ENCODE results near the gene MEGF6.

MEGF6 gene

GRCh38 chr1:3490046-3490745 is 121.1 kb downstream of the MEGF6 start:
- Histone ChIP-seq H3K27ac (ENCODE audit: low read depth, low read length) (no peak overlapping the region), H3F3A (ENCODE audit: control insufficient read depth, insufficient read depth) (no peaks in the 10 kb centered on the region), H3K9me3 (ENCODE audit: control insufficient read depth, insufficient read depth, low read length) (peaks cover 5% of the 10 kb centered on the region; the same call in 1 of the 2 replicates), H3K4me1 (ENCODE audit: control insufficient read depth, low read length) (no peaks in the 10 kb centered on the region; the same call in 1 of the 2 replicates), H3K36me3 (ENCODE audit: control insufficient read depth, low read length) (no peaks in the 10 kb centered on the region), H4K20me1 (ENCODE audit: control insufficient read depth, insufficient read depth, low read depth, low read length) (no peaks in the 10 kb centered on the region), H3K27me3 (ENCODE audit: control insufficient read depth, low read length) (no peaks in the 10 kb centered on the region), H3K9me2 (replicated peaks; ENCODE audit: control insufficient read depth, low read length) (no peaks in the 10 kb centered on the region), H3K4me2 (ENCODE audit: low read length) (no peak overlapping the region), H3K4me3 (ENCODE audit: low read length) (no peak overlapping the region), H3K79me2 (ENCODE audit: control insufficient read depth, low read length) (no peaks in the 10 kb centered on the region)
- TF ChIP-seq EZH2phosphoT487 (IDR thresholded peaks at IDR 0.05; ENCODE audit: borderline replicate concordance, low read length) = no peak
- TF ChIP-seq, protein P1, sequence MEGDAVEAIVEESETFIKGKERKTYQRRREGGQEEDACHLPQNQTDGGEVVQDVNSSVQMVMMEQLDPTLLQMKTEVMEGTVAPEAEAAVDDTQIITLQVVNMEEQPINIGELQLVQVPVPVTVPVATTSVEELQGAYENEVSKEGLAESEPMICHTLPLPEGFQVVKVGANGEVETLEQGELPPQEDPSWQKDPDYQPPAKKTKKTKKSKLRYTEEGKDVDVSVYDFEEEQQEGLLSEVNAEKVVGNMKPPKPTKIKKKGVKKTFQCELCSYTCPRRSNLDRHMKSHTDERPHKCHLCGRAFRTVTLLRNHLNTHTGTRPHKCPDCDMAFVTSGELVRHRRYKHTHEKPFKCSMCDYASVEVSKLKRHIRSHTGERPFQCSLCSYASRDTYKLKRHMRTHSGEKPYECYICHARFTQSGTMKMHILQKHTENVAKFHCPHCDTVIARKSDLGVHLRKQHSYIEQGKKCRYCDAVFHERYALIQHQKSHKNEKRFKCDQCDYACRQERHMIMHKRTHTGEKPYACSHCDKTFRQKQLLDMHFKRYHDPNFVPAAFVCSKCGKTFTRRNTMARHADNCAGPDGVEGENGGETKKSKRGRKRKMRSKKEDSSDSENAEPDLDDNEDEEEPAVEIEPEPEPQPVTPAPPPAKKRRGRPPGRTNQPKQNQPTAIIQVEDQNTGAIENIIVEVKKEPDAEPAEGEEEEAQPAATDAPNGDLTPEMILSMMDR (IDR thresholded peaks at IDR 0.05; ENCODE audit: low read depth, low read length, poor library complexity, severe bottlenecking) = no peak

- no peak overlapping the region for H3K4me2 ChIP-seq (ENCODE audit: low read length)
- peaks cover 5% of the 10 kb centered on the region; the same call in 1 of the 2 replicates for H3K9me3 ChIP-seq (ENCODE audit: control insufficient read depth, insufficient read depth, low read length)
- H3K36me3 ChIP-seq (ENCODE audit: control insufficient read depth, low read length) = no peaks in the 10 kb centered on the region
- H3K27me3 ChIP-seq (ENCODE audit: control insufficient read depth, low read length) = no peaks in the 10 kb centered on the region
- H3F3A ChIP-seq (ENCODE audit: control insufficient read depth, insufficient read depth) = no peaks in the 10 kb centered on the region
- no peak overlapping the region for H3K27ac ChIP-seq (ENCODE audit: low read depth, low read length)
- H3K4me1 ChIP-seq (ENCODE audit: control insufficient read depth, low read length) = no peaks in the 10 kb centered on the region; the same call in 1 of the 2 replicates
- no peaks in the 10 kb centered on the region for H3K79me2 ChIP-seq (ENCODE audit: control insufficient read depth, low read length)
- TF ChIP-seq EZH2phosphoT487 (IDR thresholded peaks at IDR 0.05; ENCODE audit: borderline replicate concordance, low read length) = no peak
- TF ChIP-seq, protein P1 (IDR thresholded peaks at IDR 0.05; ENCODE audit: low read depth, low read length, poor library complexity, severe bottlenecking) = no peak
- H4K20me1 ChIP-seq (ENCODE audit: control insufficient read depth, insufficient read depth, low read depth, low read length) = no peaks in the 10 kb centered on the region
- H3K9me2 ChIP-seq (replicated peaks; ENCODE audit: control insufficient read depth, low read length) = no peaks in the 10 kb centered on the region
- no peak overlapping the region for H3K4me3 ChIP-seq (ENCODE audit: low read length)
Measured at GRCh38 chr1:3488432-3488831, 122.9 kb downstream of the MEGF6 start.

DNA sequence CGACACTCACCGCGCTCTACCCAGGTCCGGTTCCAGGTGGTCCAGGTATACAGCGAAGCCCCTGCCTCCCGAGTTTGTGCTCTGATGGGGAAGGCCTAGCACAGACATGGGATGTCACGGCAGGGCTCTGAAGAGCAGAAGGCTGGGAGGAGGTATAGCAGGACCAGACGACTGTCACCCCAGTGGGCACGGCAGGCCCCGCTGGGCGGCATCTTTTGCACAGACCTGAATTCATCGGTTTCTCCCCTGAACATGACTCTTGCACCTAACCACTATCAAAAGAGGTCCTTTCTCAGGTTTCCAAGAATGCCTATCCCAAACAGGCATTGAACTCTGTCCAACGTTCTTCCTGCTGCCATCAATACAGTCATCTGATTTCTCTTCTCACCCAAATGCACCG is 126.3 kb downstream of the MEGF6 start:
- TF ChIP-seq, protein P1 (IDR thresholded peaks at IDR 0.05; ENCODE audit: low read depth, low read length, poor library complexity, severe bottlenecking) = no peak
- no peak for TF ChIP-seq EZH2phosphoT487 (IDR thresholded peaks at IDR 0.05; ENCODE audit: borderline replicate concordance, low read length)

More for the DNA sequence above, 126.3 kb downstream of the MEGF6 start:
- no peaks in the 10 kb centered on the region for H3K4me1 ChIP-seq (ENCODE audit: control insufficient read depth, low read length)
- H3F3A ChIP-seq (ENCODE audit: control insufficient read depth, insufficient read depth) = no peaks in the 10 kb centered on the region
- H3K27ac ChIP-seq (ENCODE audit: low read depth, low read length) = no peak overlapping the region
- no peaks in the 10 kb centered on the region for H4K20me1 ChIP-seq (ENCODE audit: control insufficient read depth, insufficient read depth, low read depth, low read length)
- no peaks in the 10 kb centered on the region for H3K9me2 ChIP-seq (replicated peaks; ENCODE audit: control insufficient read depth, low read length)
- H3K79me2 ChIP-seq (ENCODE audit: control insufficient read depth, low read length) = no peaks in the 10 kb centered on the region
- no peak overlapping the region for H3K4me3 ChIP-seq (ENCODE audit: low read length)
- no peaks in the 10 kb centered on the region for H3K36me3 ChIP-seq (ENCODE audit: control insufficient read depth, low read length)
- H3K9me3 ChIP-seq (ENCODE audit: control insufficient read depth, insufficient read depth, low read length) = peaks cover 5% of the 10 kb centered on the region; the same call in 1 of the 2 replicates
- no peak overlapping the region for H3K4me2 ChIP-seq (ENCODE audit: low read length)
- H3K27me3 ChIP-seq (ENCODE audit: control insufficient read depth, low read length) = no peaks in the 10 kb centered on the region
